Neural cell (in vitro differentiated cells): ENCODE measurements around the gene IQCN. TPM values are rescaled to one million over a fixed set of nuclear protein-coding genes. Genes with fewer than 3 reads are reported as not detected.

Experiments
- H2AFZ ChIP-seq: fragments of 200-600, 300-800 bp; sonication (generic), shearing (Covaris generic); 2 replicates; pipeline ENCODE4 v1.6.0; 2014; ENCODE audit warnings: low read depth, mild to moderate bottlenecking, antibody characterized with exemption, low read length, moderate library complexity
- H3F3A ChIP-seq: fragments of 200-600 bp; shearing (Covaris generic); 2 replicates; pipeline ENCODE4 v1.6.1; 2016; ENCODE audit warnings: mild to moderate bottlenecking, moderate library complexity, mixed read lengths, antibody characterized with exemption, low read length; ENCODE audit not compliant: insufficient read depth, poor library complexity, severe bottlenecking
- H3K27ac ChIP-seq: fragments of 200-600, 300-800 bp; sonication (generic), shearing (Covaris generic); 2 replicates; pipeline ENCODE4 v1.5.1; 2014; ENCODE audit warnings: mild to moderate bottlenecking, low read length, moderate library complexity
- H3K27me3 ChIP-seq: fragments of 300-800, 200-600 bp; sonication (generic), shearing (Covaris generic); 2 replicates; pipeline ENCODE4 v1.6.0; 2014; ENCODE audit warnings: mild to moderate bottlenecking, low read depth, low read length, moderate library complexity; ENCODE audit not compliant: insufficient read depth
- H3K36me3 ChIP-seq: fragments of 300-800, 200-600 bp; sonication (generic), shearing (Covaris generic); 2 replicates; pipeline ENCODE4 v1.5.1; 2014; ENCODE audit warnings: mild to moderate bottlenecking, antibody characterized with exemption, low read length, moderate library complexity; ENCODE audit not compliant: insufficient read depth
- H3K4me2 ChIP-seq: fragments of 300-800, 200-600 bp; sonication (generic), shearing (Covaris generic); 2 replicates; pipeline ENCODE4 v1.6.0; 2014; ENCODE audit warnings: mild to moderate bottlenecking, low read length
- H3K4me3 ChIP-seq: fragments of 300-800, 200-600 bp; sonication (generic), shearing (Covaris generic); 2 replicates; pipeline ENCODE4 v1.5.1; 2014; ENCODE audit warnings: mild to moderate bottlenecking, low read length, moderate library complexity
- H3K79me2 ChIP-seq: fragments of 200-600 bp; shearing (Covaris generic); replicated peaks from 2 replicates; pipeline ENCODE4 v1.6.0; 2014; ENCODE audit warnings: mild to moderate bottlenecking, low read length, moderate library complexity; ENCODE audit not compliant: insufficient read depth
- H3K9ac ChIP-seq: fragments of 300-800, 200-600 bp; sonication (generic), shearing (Covaris generic); 2 replicates; pipeline ENCODE4 v1.6.1; 2016; ENCODE audit warnings: mild to moderate bottlenecking, low read length, mixed read lengths
- H3K9me2 ChIP-seq: fragments of 200-600 bp; shearing (Covaris generic); 2 replicates; pipeline ENCODE4 v1.6.1; 2016; ENCODE audit warnings: mild to moderate bottlenecking, low read length, mixed read lengths; ENCODE audit not compliant: insufficient read depth
- H3K9me3 ChIP-seq: fragments of 200-600, 300-800 bp; sonication (generic), shearing (Covaris generic); 2 replicates; pipeline ENCODE4 v1.6.1; 2016; ENCODE audit warnings: mild to moderate bottlenecking, mixed run types, low read length, moderate library complexity, mixed read lengths
- H4K20me1 ChIP-seq: fragments of 200-600 bp; shearing (Covaris generic); 2 replicates; pipeline ENCODE4 v1.6.1; 2016; ENCODE audit warnings: mild to moderate bottlenecking, mixed run types; ENCODE audit not compliant: insufficient read depth
- CTCF ChIP-seq: fragments of 450-650 bp; IDR thresholded peaks from 2 replicates; pipeline ENCODE4 v1.5.1; 2014; ENCODE audit warnings: antibody characterized with exemption, mild to moderate bottlenecking, moderate library complexity; ENCODE audit not compliant: poor library complexity, severe bottlenecking
- EP300 ChIP-seq: fragments of 450-650 bp; conservative IDR thresholded peaks from 2 replicates; pipeline ENCODE4 v1.6.1; 2014; ENCODE audit warnings: antibody characterized with exemption, mild to moderate bottlenecking, moderate library complexity; ENCODE audit not compliant: poor library complexity, severe bottlenecking
- EZH2 ChIP-seq: fragments of 200-600, 300-800 bp; shearing (Covaris generic), sonication (generic); IDR thresholded peaks from 2 replicates; pipeline ENCODE4 v1.6.1; 2014; ENCODE audit warnings: antibody characterized with exemption, low read length, borderline replicate concordance, mild to moderate bottlenecking; ENCODE audit not compliant: insufficient read depth, poor library complexity, severe bottlenecking
- MXI1 ChIP-seq: fragments of 450-650 bp; conservative IDR thresholded peaks from 2 replicates; pipeline ENCODE4 v1.6.1; 2014; ENCODE audit warnings: antibody characterized with exemption, mild to moderate bottlenecking; ENCODE audit not compliant: poor library complexity, severe bottlenecking
- POLR2AphosphoS5 ChIP-seq: IDR thresholded peaks from 2 replicates; pipeline ENCODE4 v1.6.1; 2012
- RAD21 ChIP-seq: fragments of 450-650 bp; conservative IDR thresholded peaks from 2 replicates; pipeline ENCODE4 v1.6.1; 2014; ENCODE audit warnings: antibody characterized with exemption, mild to moderate bottlenecking, moderate library complexity
- REST ChIP-seq: IDR thresholded peaks from 2 replicates; pipeline ENCODE4 v1.6.1; 2012; ENCODE audit warnings: borderline replicate concordance
- SMC3 ChIP-seq: fragments of 450-650 bp; conservative IDR thresholded peaks from 2 replicates; pipeline ENCODE4 v1.6.1; 2014; ENCODE audit warnings: antibody characterized with exemption, mild to moderate bottlenecking, moderate library complexity; ENCODE audit not compliant: poor library complexity
- TAF1 ChIP-seq: IDR thresholded peaks from 2 replicates; pipeline ENCODE4 v1.6.1; 2012; ENCODE audit warnings: low read depth
- polyA plus RNA-seq: library from polyadenylated mRNA; depleted of rRNA; stranded (reverse); fragments of >200 nt; gene quantifications from 2 replicates; pipeline ENCODE4 v1.2.3, GENCODE V29; 2014

The IQCN gene
- polyA plus RNA-seq, 1 donor from 2014 or later, result 2.5 TPM

- no peak overlapping the region for H2AFZ ChIP-seq
- no peaks in the 10 kb centered on the region for H3K9me3 ChIP-seq
- H3K9ac ChIP-seq, result peak overlapping the region; percentile 29
- H3F3A ChIP-seq, result peaks cover 5% of the 10 kb centered on the region
- TF ChIP-seq TAF1 (no peak), POLR2AphosphoS5 (no peak), RAD21 (no peak), EZH2 (no peak)
- no peak overlapping the region for H3K27ac ChIP-seq
- no peak overlapping the region for H3K4me3 ChIP-seq
- H3K4me2 ChIP-seq, result no peak overlapping the region
- no peaks in the 10 kb centered on the region for H3K36me3 ChIP-seq
- peaks cover 8% of the 10 kb centered on the region for H4K20me1 ChIP-seq
- H3K9me2 ChIP-seq, result no peaks in the 10 kb centered on the region
- H3K27me3 ChIP-seq, result no peaks in the 10 kb centered on the region
- H3K79me2 ChIP-seq, result peaks cover 13% of the 10 kb centered on the region
Observed at GRCh38 chr19:18284712-18285360, 10.6 kb upstream of the IQCN start.

GRCh38 chr19:18283338-18283737 lies 9.1 kb upstream of the IQCN start:
- Histone ChIP-seq H3K36me3 (peaks cover 9% of the 10 kb centered on the region), H3K9ac (peak overlapping the region; percentile 99), H3K79me2 (peaks cover 28% of the 10 kb centered on the region), H3K27ac (peak overlapping the region; percentile 100), H3K9me3 (no peaks in the 10 kb centered on the region), H2AFZ (no peak overlapping the region), H3K9me2 (no peaks in the 10 kb centered on the region), H4K20me1 (peaks cover 22% of the 10 kb centered on the region), H3K27me3 (no peaks in the 10 kb centered on the region), H3K4me2 (no peak overlapping the region), H3F3A (peaks cover 5% of the 10 kb centered on the region), H3K4me3 (no peak overlapping the region)
- TF ChIP-seq EP300 (no peak), TAF1 (no peak), MXI1 (no peak), CTCF (no peak), POLR2AphosphoS5 (no peak), EZH2 (no peak), SMC3 (no peak), REST (no peak), RAD21 (no peak)
